ENCODE data around the gene CYP3A4.
"Not testable (repeated sequence)": the region's sequence is repeated elsewhere in the genome, so short reads cannot be mapped to it uniquely, and the experiment has no call there.

Gene CYP3A4

GRCh38 chr7:99737726-99738125 is 46.3 kb downstream of the CYP3A4 start:
- H3K36me3 ChIP-seq (ENCODE audit: insufficient read depth), result no peaks in the 10 kb centered on the region
- H3K79me2 ChIP-seq (ENCODE audit: insufficient read depth, low read depth), result no peaks in the 10 kb centered on the region
- no peaks in the 10 kb centered on the region for H3K4me1 ChIP-seq (ENCODE audit: low read depth, poor library complexity, severe bottlenecking)
- TF ChIP-seq, protein P1, sequence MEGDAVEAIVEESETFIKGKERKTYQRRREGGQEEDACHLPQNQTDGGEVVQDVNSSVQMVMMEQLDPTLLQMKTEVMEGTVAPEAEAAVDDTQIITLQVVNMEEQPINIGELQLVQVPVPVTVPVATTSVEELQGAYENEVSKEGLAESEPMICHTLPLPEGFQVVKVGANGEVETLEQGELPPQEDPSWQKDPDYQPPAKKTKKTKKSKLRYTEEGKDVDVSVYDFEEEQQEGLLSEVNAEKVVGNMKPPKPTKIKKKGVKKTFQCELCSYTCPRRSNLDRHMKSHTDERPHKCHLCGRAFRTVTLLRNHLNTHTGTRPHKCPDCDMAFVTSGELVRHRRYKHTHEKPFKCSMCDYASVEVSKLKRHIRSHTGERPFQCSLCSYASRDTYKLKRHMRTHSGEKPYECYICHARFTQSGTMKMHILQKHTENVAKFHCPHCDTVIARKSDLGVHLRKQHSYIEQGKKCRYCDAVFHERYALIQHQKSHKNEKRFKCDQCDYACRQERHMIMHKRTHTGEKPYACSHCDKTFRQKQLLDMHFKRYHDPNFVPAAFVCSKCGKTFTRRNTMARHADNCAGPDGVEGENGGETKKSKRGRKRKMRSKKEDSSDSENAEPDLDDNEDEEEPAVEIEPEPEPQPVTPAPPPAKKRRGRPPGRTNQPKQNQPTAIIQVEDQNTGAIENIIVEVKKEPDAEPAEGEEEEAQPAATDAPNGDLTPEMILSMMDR (conservative IDR thresholded peaks at IDR 0.05; ENCODE audit: low read depth, low read length), result no peak
- H3K9ac ChIP-seq, result no peak overlapping the region
- no peak overlapping the region for H3K27ac ChIP-seq
- H3K4me2 ChIP-seq, result no peak overlapping the region
- no peaks in the 10 kb centered on the region for H3K27me3 ChIP-seq (ENCODE audit: insufficient read depth, low read depth)
- no peak overlapping the region for H3K4me3 ChIP-seq (IDR thresholded peaks at IDR 0.05; ENCODE audit: insufficient read depth, low read depth, low read length)
- H4K20me1 ChIP-seq (ENCODE audit: insufficient read depth), result no peaks in the 10 kb centered on the region
- no peak overlapping the region for H2AFZ ChIP-seq (ENCODE audit: low read depth)

DNA sequence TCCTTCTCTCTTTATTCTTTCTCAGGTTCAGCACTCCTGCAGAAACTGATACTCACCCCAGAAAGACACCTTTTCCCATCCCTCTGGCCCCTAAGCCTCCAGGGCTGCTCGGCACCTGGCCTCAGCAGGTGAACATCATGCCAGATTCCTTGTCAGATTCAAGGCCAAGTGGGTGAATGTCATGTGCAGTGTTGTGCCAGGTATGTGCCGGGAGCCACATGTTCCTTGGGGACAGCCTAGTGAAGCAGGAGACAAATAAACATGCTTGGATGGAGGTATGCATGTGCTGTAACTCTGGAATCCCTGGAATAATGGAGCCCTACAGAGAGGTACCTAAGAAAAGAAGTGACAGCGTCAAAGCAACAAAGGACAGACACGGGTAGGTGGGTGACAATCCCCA is 47.3 kb downstream of the CYP3A4 start:
- not testable (repeated sequence) for H4K20me1 ChIP-seq (ENCODE audit: insufficient read depth); H3K27ac ChIP-seq; H3K4me2 ChIP-seq; H3K36me3 ChIP-seq (ENCODE audit: insufficient read depth); H3K27me3 ChIP-seq (ENCODE audit: insufficient read depth, low read depth); H3K79me2 ChIP-seq (ENCODE audit: insufficient read depth, low read depth); H2AFZ ChIP-seq (ENCODE audit: low read depth); H3K4me3 ChIP-seq (IDR thresholded peaks at IDR 0.05; ENCODE audit: insufficient read depth, low read depth, low read length); H3K9ac ChIP-seq; H3K4me1 ChIP-seq (ENCODE audit: low read depth, poor library complexity, severe bottlenecking)

DNA sequence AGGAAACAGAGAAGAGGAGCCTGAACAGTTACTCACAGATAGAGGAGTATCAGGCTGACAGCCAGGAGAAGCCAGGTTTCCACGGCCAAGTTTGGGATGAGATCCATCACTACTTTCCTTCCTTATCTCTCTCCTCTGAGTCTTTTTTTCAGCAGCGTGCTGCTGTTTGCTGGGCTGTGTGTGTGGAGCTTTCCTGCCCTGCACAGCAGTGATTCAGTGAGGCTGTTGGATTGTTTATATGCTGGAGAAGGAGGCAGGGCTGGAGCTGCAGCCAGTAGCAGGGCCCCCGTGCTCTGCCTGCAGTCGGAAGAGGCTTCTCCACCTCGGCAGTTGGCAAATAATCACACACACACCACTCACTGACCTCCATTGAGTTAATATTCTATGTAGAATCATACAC is 49.0 kb downstream of the CYP3A4 start, which contains the start of gene CYP3A7:
CYP3A7 (minus strand) TSS at position 210 of the 400 bp plus-strand sequence; CDS start at position 107, 103 bp downstream.
- H3K4me3 ChIP-seq (IDR thresholded peaks at IDR 0.05; ENCODE audit: insufficient read depth, low read depth, low read length), result no peak within 1 kb of the TSS
- no peaks in the 10 kb centered on the region for H3K36me3 ChIP-seq (ENCODE audit: insufficient read depth)
- H3K4me1 ChIP-seq (ENCODE audit: low read depth, poor library complexity, severe bottlenecking), result no peaks in the 10 kb centered on the region
- no peak within 1 kb of the TSS for H3K9ac ChIP-seq
- H4K20me1 ChIP-seq (ENCODE audit: insufficient read depth), result no peaks in the 10 kb centered on the region
- H3K79me2 ChIP-seq (ENCODE audit: insufficient read depth, low read depth), result no peaks in the 10 kb centered on the region
- H3K27me3 ChIP-seq (ENCODE audit: insufficient read depth, low read depth), result no peaks in the 10 kb centered on the region
- H3K4me2 ChIP-seq, result no peak within 1 kb of the TSS
- TF ChIP-seq, protein P1 (conservative IDR thresholded peaks at IDR 0.05; ENCODE audit: low read depth, low read length), result no peak
- no peak within 1 kb of the TSS for H2AFZ ChIP-seq (ENCODE audit: low read depth)
- H3K27ac ChIP-seq, result no peak within 1 kb of the TSS

DNA sequence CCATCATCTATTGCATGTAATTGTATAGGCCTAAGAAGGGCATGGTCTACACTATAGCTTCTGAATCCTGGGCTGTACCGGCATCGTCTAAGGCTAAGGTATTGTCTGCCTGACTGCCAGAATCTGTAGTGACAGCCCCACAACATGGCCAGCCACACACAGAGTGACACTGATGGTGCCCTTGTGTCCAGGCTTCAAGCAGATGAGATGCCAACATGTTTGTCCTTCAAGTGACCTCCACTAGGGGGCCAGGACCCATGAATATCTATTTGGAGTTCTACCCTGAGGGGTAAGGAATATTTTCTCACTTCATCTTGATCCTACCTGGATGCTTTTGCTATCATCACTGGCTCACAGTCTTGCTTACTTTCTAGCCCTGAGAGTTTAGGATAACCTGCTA is 50.5 kb downstream of the CYP3A4 start:
- TF ChIP-seq, protein P1 (conservative IDR thresholded peaks at IDR 0.05; ENCODE audit: low read depth, low read length), result peak; percentile 63
- no peaks in the 10 kb centered on the region for H3K36me3 ChIP-seq (ENCODE audit: insufficient read depth)
- H3K4me3 ChIP-seq (IDR thresholded peaks at IDR 0.05; ENCODE audit: insufficient read depth, low read depth, low read length), result no peak overlapping the region
- no peaks in the 10 kb centered on the region for H4K20me1 ChIP-seq (ENCODE audit: insufficient read depth)
- H3K79me2 ChIP-seq (ENCODE audit: insufficient read depth, low read depth), result no peaks in the 10 kb centered on the region
- H3K9ac ChIP-seq, result no peak overlapping the region
- H2AFZ ChIP-seq (ENCODE audit: low read depth), result no peak overlapping the region
- H3K4me2 ChIP-seq, result no peak overlapping the region
- H3K27ac ChIP-seq, result no peak overlapping the region
- no peaks in the 10 kb centered on the region for H3K27me3 ChIP-seq (ENCODE audit: insufficient read depth, low read depth)
- H3K4me1 ChIP-seq (ENCODE audit: low read depth, poor library complexity, severe bottlenecking), result no peaks in the 10 kb centered on the region

GRCh38 chr7:99733003-99733402 is 51.0 kb downstream of the CYP3A4 start:
- no peaks in the 10 kb centered on the region for H3K79me2 ChIP-seq (ENCODE audit: insufficient read depth, low read depth)
- no peak overlapping the region for H3K9ac ChIP-seq
- H3K27ac ChIP-seq, result no peak overlapping the region
- H3K4me1 ChIP-seq (ENCODE audit: low read depth, poor library complexity, severe bottlenecking), result no peaks in the 10 kb centered on the region
- H4K20me1 ChIP-seq (ENCODE audit: insufficient read depth), result no peaks in the 10 kb centered on the region
- no peak overlapping the region for H3K4me3 ChIP-seq (IDR thresholded peaks at IDR 0.05; ENCODE audit: insufficient read depth, low read depth, low read length)
- H3K4me2 ChIP-seq, result no peak overlapping the region
- no peak overlapping the region for H2AFZ ChIP-seq (ENCODE audit: low read depth)
- H3K36me3 ChIP-seq (ENCODE audit: insufficient read depth), result no peaks in the 10 kb centered on the region
- no peaks in the 10 kb centered on the region for H3K27me3 ChIP-seq (ENCODE audit: insufficient read depth, low read depth)
- TF ChIP-seq, protein P1 (conservative IDR thresholded peaks at IDR 0.05; ENCODE audit: low read depth, low read length), result no peak

All from KMS-11 (cell line).